ENCODE results near the gene FAM174C. TPM values are rescaled to one million over a fixed set of nuclear protein-coding genes. Genes with fewer than 3 reads are reported as not detected.

Gene FAM174C
- total and polyA plus RNA-seq, 10 donors: 35.8 to 134 (median 46.6) TPM

DNA sequence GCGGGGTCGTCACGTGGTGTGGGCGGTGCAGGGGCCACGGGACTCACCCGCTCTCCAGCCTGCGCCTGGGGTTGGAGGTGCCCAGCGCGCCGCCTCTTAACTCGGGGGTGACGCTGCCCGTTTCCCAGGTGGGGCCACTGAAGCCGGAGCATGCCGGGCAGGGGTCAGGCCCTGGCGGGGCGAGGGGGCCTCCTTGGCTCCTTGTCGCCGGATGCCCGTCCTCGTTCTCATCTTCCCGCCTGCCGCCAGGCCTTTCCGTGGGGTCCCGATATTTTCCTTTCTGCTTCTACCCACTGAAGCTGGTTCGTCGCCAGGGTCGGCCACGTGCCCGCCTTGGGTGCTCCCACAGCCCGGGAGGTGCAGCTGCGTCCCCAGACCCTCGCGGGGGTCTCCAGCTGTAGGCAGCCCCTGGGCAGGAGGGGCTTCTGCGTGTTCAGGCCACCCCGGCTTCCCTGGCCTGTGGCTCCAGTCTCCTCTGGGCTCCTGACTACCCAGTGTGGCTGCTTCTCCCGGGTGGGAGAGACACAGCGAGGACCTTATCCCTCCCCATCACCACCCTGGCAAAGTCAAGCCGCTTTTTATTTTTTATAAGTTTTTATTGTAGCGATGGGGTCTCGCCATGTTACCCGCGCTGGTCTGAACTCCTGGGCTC lies 772 bp downstream of the FAM174C start:
- no peaks in the 10 kb centered on the region for H3K9me3 ChIP-seq
- H3K27me3 ChIP-seq (replicated peaks in 1 of 7): no peaks in the 10 kb centered on the region
- peak overlapping the region; percentile 42 to 83 (median 66) for H3K4me3 ChIP-seq
- TF ChIP-seq POLR2AphosphoS5 (IDR thresholded peaks at IDR 0.05) (peak in 2 of 3 donors; percentile 0 to 83), POLR2A (IDR thresholded peaks at IDR 0.05) (no peak)
- TF ChIP-seq, protein P1, sequence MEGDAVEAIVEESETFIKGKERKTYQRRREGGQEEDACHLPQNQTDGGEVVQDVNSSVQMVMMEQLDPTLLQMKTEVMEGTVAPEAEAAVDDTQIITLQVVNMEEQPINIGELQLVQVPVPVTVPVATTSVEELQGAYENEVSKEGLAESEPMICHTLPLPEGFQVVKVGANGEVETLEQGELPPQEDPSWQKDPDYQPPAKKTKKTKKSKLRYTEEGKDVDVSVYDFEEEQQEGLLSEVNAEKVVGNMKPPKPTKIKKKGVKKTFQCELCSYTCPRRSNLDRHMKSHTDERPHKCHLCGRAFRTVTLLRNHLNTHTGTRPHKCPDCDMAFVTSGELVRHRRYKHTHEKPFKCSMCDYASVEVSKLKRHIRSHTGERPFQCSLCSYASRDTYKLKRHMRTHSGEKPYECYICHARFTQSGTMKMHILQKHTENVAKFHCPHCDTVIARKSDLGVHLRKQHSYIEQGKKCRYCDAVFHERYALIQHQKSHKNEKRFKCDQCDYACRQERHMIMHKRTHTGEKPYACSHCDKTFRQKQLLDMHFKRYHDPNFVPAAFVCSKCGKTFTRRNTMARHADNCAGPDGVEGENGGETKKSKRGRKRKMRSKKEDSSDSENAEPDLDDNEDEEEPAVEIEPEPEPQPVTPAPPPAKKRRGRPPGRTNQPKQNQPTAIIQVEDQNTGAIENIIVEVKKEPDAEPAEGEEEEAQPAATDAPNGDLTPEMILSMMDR (IDR thresholded peaks at IDR 0.05 in 8 of 11, conservative IDR thresholded peaks at IDR 0.05 in 3 of 11): no peak
- intact Hi-C loops (cut with DNase I; ENCODE audit: low total_unique reads): loop anchor here (10.0 kb wide), 1 partner anchor 129 kb away; the partner anchor contains the start of genes DAZAP1 and GAMT
- H3K36me3 ChIP-seq: peaks cover 10 to 81% (median 62%) of the 10 kb centered on the region in 6 donors
- peaks cover 56 to 90% (median 68%) of the 10 kb centered on the region in 6 donors for H3K4me1 ChIP-seq
- WGBS, 5 donors: 6 to 14% (median 9%) methylated on average over 23 to 43 of the region's 43 CpGs
- peak overlapping the region; percentile 92 to 100 (median 100) for H3K27ac ChIP-seq
- DNase-seq: no peak

DNA sequence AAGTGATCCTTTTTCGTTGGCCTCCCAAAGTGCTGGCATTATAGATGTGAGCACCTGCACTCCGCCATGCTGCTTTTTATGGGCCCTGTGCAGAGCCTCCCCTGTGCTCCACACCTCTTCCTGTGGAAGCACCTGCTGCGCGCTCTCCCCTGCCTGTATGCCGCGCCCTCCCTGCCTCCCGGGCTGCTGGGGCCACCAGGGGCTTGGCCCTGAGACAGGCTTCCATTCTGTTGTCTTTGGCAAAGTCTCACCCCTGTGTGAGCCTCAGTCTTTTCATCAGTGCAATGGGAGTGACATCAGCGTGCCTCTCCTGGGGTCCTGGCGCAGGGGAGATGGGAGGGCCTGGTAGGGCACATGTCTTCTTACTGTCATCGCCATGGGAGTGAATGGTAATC lies 1.3 kb downstream of the FAM174C start:
- Histone ChIP-seq H3K4me3 (peak overlapping the region; percentile 42 to 83 (median 66)), H3K27ac (peak overlapping the region in 6 of 8 donors; percentile 96 to 100 (median 100)), H3K27me3 (replicated peaks in 1 of 7) (no peaks in the 10 kb centered on the region), H3K9me3 (no peaks in the 10 kb centered on the region), H3K4me1 (peaks cover 51 to 85% (median 63%) of the 10 kb centered on the region in 6 donors), H3K36me3 (peaks cover 10 to 75% (median 56%) of the 10 kb centered on the region in 6 donors)
- TF ChIP-seq POLR2A (IDR thresholded peaks at IDR 0.05): no peak
- WGBS, 5 donors: 43 to 60% (median 50%) methylated on average over 10 of the region's 10 CpGs
- intact Hi-C loops (cut with DNase I; ENCODE audit: low total_unique reads): loop anchor here (10.0 kb wide), 1 partner anchor 128 kb away; the partner anchor contains the start of genes DAZAP1 and GAMT
- DNase-seq: peak; percentile 86

DNA sequence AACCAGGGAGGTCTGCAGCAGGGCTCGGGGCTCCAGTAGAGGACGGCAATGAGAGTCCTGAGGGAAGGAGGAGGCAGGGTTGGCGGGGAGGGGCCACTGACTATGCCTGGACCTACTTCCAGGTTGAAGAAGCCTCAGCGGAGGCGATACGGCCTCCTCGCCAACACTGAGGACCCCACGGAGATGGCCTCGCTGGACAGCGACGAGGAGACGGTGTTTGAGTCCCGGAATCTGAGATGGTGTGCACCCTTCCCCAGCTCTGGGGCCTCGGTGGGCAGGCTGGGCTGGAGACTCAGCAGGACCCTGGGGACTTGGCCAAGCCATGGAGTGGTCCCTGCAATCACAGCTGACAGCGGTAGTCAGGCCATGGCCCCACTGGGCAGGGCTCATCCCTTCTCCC lies 1.7 kb downstream of the FAM174C start:
- H3K36me3 ChIP-seq: peaks cover 10 to 71% (median 52%) of the 10 kb centered on the region in 6 donors
- 92 to 95% (median 93%) methylated on average over 15 of the region's 15 CpGs for WGBS, 5 donors
- intact Hi-C loops (cut with DNase I; ENCODE audit: low total_unique reads): loop anchor here (10.0 kb wide), 1 partner anchor 128 kb away; the partner anchor contains the start of genes DAZAP1 and GAMT
- H3K27ac ChIP-seq: peak overlapping the region in 3 of 8 donors; percentile 100
- H3K4me1 ChIP-seq: peaks cover 47 to 81% (median 58%) of the 10 kb centered on the region in 6 donors
- no peak overlapping the region for H3K4me3 ChIP-seq
- H3K9me3 ChIP-seq: no peaks in the 10 kb centered on the region
- H3K27me3 ChIP-seq (replicated peaks in 1 of 7): no peaks in the 10 kb centered on the region
- peak; percentile 82 for DNase-seq
- TF ChIP-seq POLR2A (IDR thresholded peaks at IDR 0.05) (no peak), POLR2AphosphoS5 (IDR thresholded peaks at IDR 0.05) (peak in 1 of 3 donors; percentile 47)

DNA sequence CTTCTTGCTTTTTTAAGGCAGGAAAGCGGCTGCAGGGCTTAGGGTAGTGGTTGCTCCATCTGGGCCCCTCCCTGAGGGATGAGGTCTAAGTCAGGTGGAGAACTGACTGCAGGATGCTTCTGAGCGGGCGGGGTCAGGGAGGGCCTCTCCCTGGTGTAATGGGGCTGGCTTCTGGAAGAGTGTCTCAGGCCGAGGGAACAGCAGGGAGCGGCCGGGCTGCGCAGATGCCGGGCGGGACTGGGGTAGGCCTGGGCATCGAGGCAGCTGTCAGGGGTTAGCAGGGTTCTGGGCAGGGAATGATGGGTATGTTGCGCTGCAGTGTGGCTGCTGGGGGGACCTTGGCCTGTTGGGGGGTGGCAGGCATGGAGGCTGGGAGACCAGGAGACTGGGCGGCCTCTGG lies 2.7 kb downstream of the FAM174C start:
- no peak overlapping the region for H3K27ac ChIP-seq
- H3K27me3 ChIP-seq (replicated peaks in 1 of 7): peaks cover 0 to 6% (median 4%) of the 10 kb centered on the region in 7 donors
- H3K9me3 ChIP-seq: no peaks in the 10 kb centered on the region
- H3K4me1 ChIP-seq: peaks cover 37 to 75% (median 50%) of the 10 kb centered on the region in 6 donors
- intact Hi-C loops (cut with DNase I; ENCODE audit: low total_unique reads): loop anchor here (10.0 kb wide), 1 partner anchor 127 kb away; the partner anchor contains the start of genes DAZAP1 and GAMT
- TF ChIP-seq POLR2A (IDR thresholded peaks at IDR 0.05) (no peak), POLR2AphosphoS5 (IDR thresholded peaks at IDR 0.05) (no peak)
- TF ChIP-seq, protein P1 (IDR thresholded peaks at IDR 0.05 in 8 of 11, conservative IDR thresholded peaks at IDR 0.05 in 3 of 11): no peak
- peaks cover 8 to 61% (median 42%) of the 10 kb centered on the region in 6 donors for H3K36me3 ChIP-seq
- DNase-seq: no peak
- WGBS, 5 donors: 85 to 91% (median 91%) methylated on average over 12 of the region's 12 CpGs
- H3K4me3 ChIP-seq: no peak overlapping the region

All from spleen (tissue), 11 donors.